ENCODE results near the gene CDC42BPB. TPM values are rescaled to one million over a fixed set of nuclear protein-coding genes. Genes with fewer than 3 reads are reported as not detected.

The CDC42BPB gene
- total RNA-seq, 1 donor from 2014 or later = 103 TPM

GRCh38 chr14:103100281-103101121, 43.2 kb upstream of the CDC42BPB start:
- Mint-ChIP-seq H3K4me3 (no peak overlapping the region), H3K27ac (no peak overlapping the region), H3K4me1 (peaks cover 9% of the 10 kb centered on the region), H3K36me3 (no peaks in the 10 kb centered on the region), H3K27me3 (ENCODE audit: low read depth) (peaks cover 17% of the 10 kb centered on the region), H3K9me3 (no peaks in the 10 kb centered on the region)
- TF ChIP-seq CTCF (IDR thresholded peaks at IDR 0.05; ENCODE audit: unreplicated experiment) = no peak
- no peak for DNase-seq (ENCODE audit: low spot score in 2 of 2, unreplicated experiment in 2 of 2)

GRCh38 chr14:103099733-103100280, 42.5 kb upstream of the CDC42BPB start:
- H3K9me3 Mint-ChIP-seq = no peaks in the 10 kb centered on the region
- H3K27ac Mint-ChIP-seq = no peak overlapping the region
- H3K4me3 Mint-ChIP-seq = no peak overlapping the region
- no peak for TF ChIP-seq CTCF (IDR thresholded peaks at IDR 0.05; ENCODE audit: unreplicated experiment)
- H3K4me1 Mint-ChIP-seq = peaks cover 4% of the 10 kb centered on the region
- H3K36me3 Mint-ChIP-seq = no peaks in the 10 kb centered on the region
- DNase-seq (ENCODE audit: low spot score in 2 of 2, unreplicated experiment in 2 of 2) = no peak
- peaks cover 14% of the 10 kb centered on the region for H3K27me3 Mint-ChIP-seq (ENCODE audit: low read depth)

GRCh38 chr14:103099081-103099732, 41.9 kb upstream of the CDC42BPB start:
- TF ChIP-seq CTCF (IDR thresholded peaks at IDR 0.05; ENCODE audit: unreplicated experiment) = no peak
- H3K4me3 Mint-ChIP-seq = no peak overlapping the region
- H3K36me3 Mint-ChIP-seq = no peaks in the 10 kb centered on the region
- H3K4me1 Mint-ChIP-seq = peaks cover 2% of the 10 kb centered on the region
- no peaks in the 10 kb centered on the region for H3K9me3 Mint-ChIP-seq
- peaks cover 8% of the 10 kb centered on the region for H3K27me3 Mint-ChIP-seq (ENCODE audit: low read depth)
- no peak for DNase-seq (ENCODE audit: low spot score in 2 of 2, unreplicated experiment in 2 of 2)
- H3K27ac Mint-ChIP-seq = no peak overlapping the region

- no peak overlapping the region for H3K27ac Mint-ChIP-seq
- H3K4me3 Mint-ChIP-seq = no peak overlapping the region
- no peaks in the 10 kb centered on the region for H3K9me3 Mint-ChIP-seq
- TF ChIP-seq CTCF (IDR thresholded peaks at IDR 0.05; ENCODE audit: unreplicated experiment) = no peak
- no peak for DNase-seq (ENCODE audit: low spot score in 2 of 2, unreplicated experiment in 2 of 2)
- no peaks in the 10 kb centered on the region for H3K36me3 Mint-ChIP-seq
- H3K4me1 Mint-ChIP-seq = no peaks in the 10 kb centered on the region
- peaks cover 4% of the 10 kb centered on the region for H3K27me3 Mint-ChIP-seq (ENCODE audit: low read depth)
Measured at GRCh38 chr14:103097994-103098957, 40.9 kb upstream of the CDC42BPB start.

All from mesothelial cell of epicardium (in vitro differentiated cells).